Kidney epithelial cell (primary cell): Measurements from ENCODE around the gene CENPP. TPM values are rescaled to one million over a fixed set of nuclear protein-coding genes. Genes with fewer than 3 reads are reported as not detected.

Source experiments
- DNase-seq: peaks from one replicate; pipeline ENCODE4 v3.0.0-alpha.2; 2010; ENCODE audit warnings: low read depth
- H3K27me3 ChIP-seq: 2 replicates; pipeline ENCODE4 v1.6.0; 2011; ENCODE audit warnings: low read length; ENCODE audit not compliant: control insufficient read depth, insufficient read depth
- H3K36me3 ChIP-seq: 2 replicates; pipeline ENCODE4 v1.5.1; 2011; ENCODE audit warnings: low read length; ENCODE audit not compliant: control insufficient read depth, insufficient read depth
- H3K4me3 ChIP-seq: 2 replicates; pipeline ENCODE4 v1.5.1; 2011; ENCODE audit warnings: low read depth, mild to moderate bottlenecking, control low read depth, low read length
- CTCF ChIP-seq: IDR thresholded peaks from 2 replicates; pipeline ENCODE4 v1.5.1; 2011; ENCODE audit warnings: mild to moderate bottlenecking, moderate library complexity, low read length, control low read depth, inconsistent platforms; ENCODE audit not compliant: insufficient read depth, poor library complexity, severe bottlenecking
- total RNA-seq: library from RNA; depleted of rRNA; stranded (reverse); fragments of >200 nt; gene quantifications from 2 replicates; pipeline ENCODE4 v1.2.3, GENCODE V29; 2015

CENPP gene
- total RNA-seq, 1 donor from 2014 or later = 1.4 TPM

GRCh38 chr9:92503156-92503555 lies 177.4 kb downstream of the CENPP start:
- Histone ChIP-seq H3K36me3 (no peaks in the 10 kb centered on the region), H3K27me3 (no peaks in the 10 kb centered on the region), H3K4me3 (no peak overlapping the region)
- no peak for DNase-seq
- no peak for TF ChIP-seq CTCF

GRCh38 chr9:92504881-92505280 lies 179.1 kb downstream of the CENPP start:
- H3K4me3 ChIP-seq = no peak overlapping the region
- no peaks in the 10 kb centered on the region for H3K36me3 ChIP-seq
- no peak for TF ChIP-seq CTCF
- H3K27me3 ChIP-seq = no peaks in the 10 kb centered on the region
- DNase-seq = no peak

GRCh38 chr9:92506184-92506857 lies 180.6 kb downstream of the CENPP start:
- DNase-seq = no peak
- TF ChIP-seq CTCF = no peak
- no peak overlapping the region for H3K4me3 ChIP-seq
- no peaks in the 10 kb centered on the region for H3K36me3 ChIP-seq
- no peaks in the 10 kb centered on the region for H3K27me3 ChIP-seq

- DNase-seq = no peak
- TF ChIP-seq CTCF = no peak
- H3K4me3 ChIP-seq = no peak overlapping the region
Measured at GRCh38 chr9:92507005-92507404, 181.3 kb downstream of the CENPP start.

GRCh38 chr9:92507496-92507895 lies 181.7 kb downstream of the CENPP start:
- Histone ChIP-seq H3K27me3 (no peaks in the 10 kb centered on the region), H3K4me3 (no peak overlapping the region), H3K36me3 (no peaks in the 10 kb centered on the region)
- TF ChIP-seq CTCF = no peak
- DNase-seq = no peak

More at GRCh38 chr9:92507005-92507404, 181.3 kb downstream of the CENPP start:
- Histone ChIP-seq H3K36me3 (no peaks in the 10 kb centered on the region), H3K27me3 (no peaks in the 10 kb centered on the region)
